K562 treated with DMSO at 1 percent for 4 hours (cell line): ENCODE results near the gene PRPH2. TPM values are rescaled to one million over a fixed set of nuclear protein-coding genes. Genes with fewer than 3 reads are reported as not detected.

Experiments used
- total RNA-seq: library from RNA; unstranded; fragments of 300-600 nt; gene quantifications from 2 replicates; pipeline ENCODE4 v1.2.3, GENCODE V29; 2022; ENCODE audit not compliant: insufficient read depth

PRPH2 gene
- total RNA-seq, result not detected in 2 replicates

GRCh38 chr6:42722497-42722896, at the start of gene PRPH2:
Gene PRPH2, minus strand, starts transcription at chr6:42722597. Its CDS starts 263 bp downstream, at chr6:42722334.

GRCh38 chr6:42745640-42746462, 23.5 kb upstream of the PRPH2 start, which contains the start of gene TBCC:
Gene TBCC, minus strand, starts transcription at chr6:42746103. Its CDS starts 30 bp downstream, at chr6:42746073.

Other genes starting within 250 kb of the PRPH2 start
- gene UBR2, start 158.6 kb downstream of the PRPH2 start, total RNA-seq, result 11.9 and 16.3 TPM in 2 replicates
- gene TBCC, start 23.5 kb upstream of the PRPH2 start, total RNA-seq, result 38.7 and 44.5 TPM in 2 replicates
- gene BICRAL, start 59.5 kb upstream of the PRPH2 start, total RNA-seq, result 4.9 and 5.2 TPM in 2 replicates
- gene RPL7L1, start 157.0 kb upstream of the PRPH2 start, total RNA-seq, result 98.4 and 99.4 TPM in 2 replicates
- not detected in 2 replicates for gene PTCRA, start 193.5 kb upstream of the PRPH2 start, total RNA-seq
- 27.6 and 29.4 TPM in 2 replicates for gene CNPY3, start 206.9 kb upstream of the PRPH2 start, total RNA-seq
- gene GNMT, start 238.2 kb upstream of the PRPH2 start, total RNA-seq, result 0.99 TPM in 1 of 2 replicates, not detected in the other